GM12873 (cell line): ENCODE data around the gene DPP6.

Experiments used
- TF ChIP-seq, protein P1 (sequence below): IDR thresholded peaks from 2 replicates; pipeline ENCODE4 v1.5.1; 2012; ENCODE audit warnings: low read depth, mild to moderate bottlenecking, moderate library complexity, low read length, control low read depth; ENCODE audit not compliant: insufficient read depth; ENCODE audit errors: missing control alignments

The DPP6 gene

DNA sequence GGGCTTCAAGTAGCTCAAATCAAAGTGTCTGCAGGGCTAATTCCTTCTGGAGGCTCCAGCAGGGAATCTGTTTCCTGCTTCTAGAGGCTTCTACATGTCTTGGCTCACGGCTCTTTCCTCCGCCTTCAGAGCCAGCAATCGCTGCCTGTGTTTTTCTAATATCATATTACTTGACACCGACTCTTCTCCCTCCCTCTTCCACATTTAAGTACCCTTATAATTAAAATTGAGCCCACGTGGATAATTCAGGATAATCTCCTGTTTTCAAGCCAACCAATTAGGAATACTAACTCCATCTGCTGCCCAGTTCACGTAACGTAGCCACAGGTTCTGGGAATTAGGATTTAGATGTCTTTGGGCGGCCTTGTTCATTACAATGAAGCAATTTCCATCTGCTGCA, 372.2 kb downstream of the DPP6 start:
- TF ChIP-seq, protein P1, sequence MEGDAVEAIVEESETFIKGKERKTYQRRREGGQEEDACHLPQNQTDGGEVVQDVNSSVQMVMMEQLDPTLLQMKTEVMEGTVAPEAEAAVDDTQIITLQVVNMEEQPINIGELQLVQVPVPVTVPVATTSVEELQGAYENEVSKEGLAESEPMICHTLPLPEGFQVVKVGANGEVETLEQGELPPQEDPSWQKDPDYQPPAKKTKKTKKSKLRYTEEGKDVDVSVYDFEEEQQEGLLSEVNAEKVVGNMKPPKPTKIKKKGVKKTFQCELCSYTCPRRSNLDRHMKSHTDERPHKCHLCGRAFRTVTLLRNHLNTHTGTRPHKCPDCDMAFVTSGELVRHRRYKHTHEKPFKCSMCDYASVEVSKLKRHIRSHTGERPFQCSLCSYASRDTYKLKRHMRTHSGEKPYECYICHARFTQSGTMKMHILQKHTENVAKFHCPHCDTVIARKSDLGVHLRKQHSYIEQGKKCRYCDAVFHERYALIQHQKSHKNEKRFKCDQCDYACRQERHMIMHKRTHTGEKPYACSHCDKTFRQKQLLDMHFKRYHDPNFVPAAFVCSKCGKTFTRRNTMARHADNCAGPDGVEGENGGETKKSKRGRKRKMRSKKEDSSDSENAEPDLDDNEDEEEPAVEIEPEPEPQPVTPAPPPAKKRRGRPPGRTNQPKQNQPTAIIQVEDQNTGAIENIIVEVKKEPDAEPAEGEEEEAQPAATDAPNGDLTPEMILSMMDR = no peak

DNA sequence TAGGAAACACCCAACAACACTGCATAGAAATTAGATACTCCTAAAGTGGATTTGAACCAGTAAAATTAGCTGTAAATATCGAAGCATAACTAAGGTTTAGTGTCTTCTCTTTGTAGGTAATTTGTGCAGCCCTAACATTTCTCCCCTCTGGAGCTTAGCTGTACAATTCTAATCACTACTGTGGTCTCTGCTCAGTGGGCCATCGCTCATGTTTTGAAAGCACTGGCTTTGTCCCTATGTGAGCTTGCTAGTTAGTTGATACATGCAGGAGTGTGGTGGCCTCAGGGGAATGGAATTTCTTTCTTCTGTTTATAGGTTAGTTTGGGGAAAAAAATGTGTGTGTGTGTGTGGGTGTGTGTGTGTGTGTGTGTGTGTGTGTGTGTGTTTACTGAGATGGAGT, 373.1 kb downstream of the DPP6 start:
- TF ChIP-seq, protein P1 = no peak

DNA sequence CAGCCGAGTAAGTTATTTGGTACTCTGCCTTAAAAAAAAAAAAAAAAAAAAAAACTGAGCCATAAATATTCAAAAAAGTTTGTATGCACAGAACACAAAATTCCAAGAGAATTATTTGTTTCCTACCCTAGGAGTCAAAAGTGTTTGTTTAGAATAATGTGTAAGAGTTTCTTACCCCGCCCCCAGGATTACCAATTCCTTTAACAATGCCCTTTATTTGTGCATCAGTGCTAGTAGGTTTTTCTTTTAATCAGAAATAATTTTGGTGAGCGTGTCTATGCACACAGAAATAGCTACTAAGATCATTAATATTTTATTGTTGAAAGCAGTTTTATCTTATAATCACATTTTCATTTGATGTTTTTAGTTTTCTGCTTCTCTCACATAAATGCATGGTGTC, 374.6 kb downstream of the DPP6 start:
- TF ChIP-seq, protein P1 = no peak

DNA sequence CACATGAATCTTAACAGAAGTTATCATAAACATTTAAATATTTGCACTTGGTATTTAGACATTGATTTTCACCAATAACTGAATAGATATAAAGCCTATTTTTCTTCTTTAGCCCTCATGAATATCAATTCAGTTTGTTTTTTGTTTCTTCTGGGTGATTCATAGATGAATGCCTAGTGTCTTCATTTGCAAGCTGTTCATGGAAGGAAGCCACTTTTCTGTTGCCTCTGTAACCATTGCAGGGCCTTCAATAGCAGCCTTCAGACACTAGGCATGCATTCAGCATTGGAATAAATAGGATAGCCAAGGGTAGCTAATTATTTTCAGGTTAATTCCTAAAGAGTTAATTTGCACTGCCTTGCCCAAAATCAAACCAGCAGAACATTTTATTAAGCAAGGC, 375.3 kb downstream of the DPP6 start:
- TF ChIP-seq, protein P1 = no peak

DNA sequence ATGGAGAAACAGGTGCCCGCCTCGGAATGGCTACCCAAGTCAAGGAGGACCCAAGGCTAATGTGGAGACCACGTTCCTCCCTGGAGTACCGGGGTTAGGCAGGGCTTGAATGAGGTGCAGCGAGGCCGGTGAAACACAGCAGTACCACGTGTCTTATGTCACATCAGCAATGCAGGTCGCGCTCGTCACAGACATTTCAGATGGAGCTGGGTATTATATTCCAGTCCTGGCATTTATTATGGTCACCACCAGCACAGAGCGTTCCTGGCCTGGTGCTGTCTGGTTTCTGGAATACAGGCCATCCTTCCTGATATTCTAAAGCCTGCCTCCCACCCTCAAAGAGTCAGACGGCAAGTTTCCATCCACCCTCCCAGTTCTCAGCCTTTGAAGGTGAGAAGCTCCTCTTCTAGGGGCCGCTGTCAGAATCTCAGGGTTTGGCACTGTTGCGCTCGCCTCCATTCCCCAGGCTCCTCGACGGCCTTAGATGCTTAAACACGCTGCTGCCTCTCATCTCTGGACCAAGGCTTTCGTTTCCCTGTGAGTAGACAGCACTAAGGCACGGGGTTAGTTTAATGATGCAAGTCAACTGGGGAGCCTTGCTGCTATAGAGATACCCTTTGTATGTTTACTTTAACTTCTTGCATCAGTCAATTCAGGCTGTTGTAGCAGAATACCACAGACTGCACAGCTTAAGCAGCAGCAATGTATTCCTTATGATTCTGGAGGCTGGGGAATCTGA, 377.6 kb downstream of the DPP6 start:
- TF ChIP-seq, protein P1 = no peak

DNA sequence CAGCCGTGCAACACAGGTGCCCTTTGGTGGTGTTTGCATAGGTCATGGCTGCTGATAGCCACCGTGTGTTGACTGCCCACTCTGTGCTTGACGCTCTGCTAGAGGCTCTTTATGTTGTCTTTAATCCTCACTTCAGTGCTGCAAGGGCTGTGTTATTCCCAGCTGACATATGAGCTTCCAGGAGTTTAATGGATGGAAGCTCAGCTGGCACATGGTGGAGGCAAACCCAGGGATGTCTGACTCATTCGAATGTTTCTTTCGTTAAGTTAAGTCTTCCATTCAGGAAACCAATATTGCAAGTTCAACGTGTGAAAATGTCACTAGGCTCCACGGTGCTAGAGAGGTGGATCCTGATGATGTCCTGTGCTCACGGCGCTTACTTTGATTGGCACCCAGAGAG, 378.4 kb downstream of the DPP6 start:
- TF ChIP-seq, protein P1 = no peak

DNA sequence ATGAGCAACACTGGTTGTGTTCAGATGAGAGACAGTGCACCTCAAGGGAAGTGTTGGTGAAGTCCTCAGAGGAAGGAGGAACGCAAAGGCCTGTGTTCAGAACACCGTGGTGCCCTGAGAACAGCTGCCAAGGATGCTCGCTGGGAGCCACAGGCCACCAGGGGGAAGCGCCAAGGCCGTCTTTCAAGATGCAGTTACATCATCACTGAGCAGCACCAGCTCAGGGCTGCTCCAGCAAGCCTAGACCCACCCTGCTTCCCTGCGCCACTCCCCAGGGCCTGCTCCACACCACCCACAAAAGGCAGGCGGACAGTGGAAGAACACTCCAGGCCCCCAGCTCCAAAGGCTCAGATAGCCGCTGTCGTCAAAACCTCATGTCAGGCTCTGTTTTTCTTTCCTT, 378.8 kb downstream of the DPP6 start:
- TF ChIP-seq, protein P1 = no peak
